Parathyroid adenoma (tissue), 2 donors: ENCODE data around the gene SLC13A5.

Source experiments
- H2AFZ ChIP-seq: fragments of 300-600 bp; sonication (generic); one replicate; pipeline ENCODE4 v1.7.0; 2017; ENCODE audit warnings: antibody characterized with exemption, mild to moderate bottlenecking
- H3K27ac ChIP-seq: fragments of 300-600 bp; sonication (generic); one replicate; pipeline ENCODE4 v1.7.0; 2017
- H3K27me3 ChIP-seq: fragments of 300-600 bp; sonication (generic); one replicate; pipeline ENCODE4 v1.7.0; 2017; ENCODE audit warnings: low read length; ENCODE audit not compliant: control insufficient read depth, insufficient read depth
- H3K36me3 ChIP-seq: fragments of 300-600 bp; sonication (generic); one replicate; pipeline ENCODE4 v1.7.0; 2017; ENCODE audit warnings: low read length; ENCODE audit not compliant: control insufficient read depth, insufficient read depth
- H3K4me1 ChIP-seq: fragments of 300-600 bp; sonication (generic); one replicate; pipeline ENCODE4 v1.7.0; 2017; ENCODE audit warnings: control low read depth
- H3K4me2 ChIP-seq: fragments of 300-600 bp; sonication (generic); one replicate; pipeline ENCODE4 v1.7.0; 2017; ENCODE audit warnings: low read length
- H3K4me3 ChIP-seq: fragments of 300-600 bp; sonication (generic); one replicate; pipeline ENCODE4 v1.7.0; 2017; ENCODE audit warnings: low read depth, low read length
- H3K79me2 ChIP-seq: fragments of 300-600 bp; sonication (generic); one replicate; pipeline ENCODE4 v1.7.0; 2017; ENCODE audit warnings: control low read depth
- H3K9ac ChIP-seq: fragments of 300-600 bp; sonication (generic); one replicate; pipeline ENCODE4 v1.7.0; 2017; ENCODE audit warnings: mild to moderate bottlenecking
- H3K9me3 ChIP-seq: fragments of 300-600 bp; sonication (generic); one replicate; pipeline ENCODE4 v1.7.0; 2017; ENCODE audit warnings: low read length; ENCODE audit not compliant: control insufficient read depth
- CTCF ChIP-seq: fragments of 300-600 bp; sonication (generic); IDR thresholded peaks from one replicate; pipeline ENCODE4 v1.7.0; 2017; ENCODE audit warnings: antibody characterized with exemption, mild to moderate bottlenecking
- donor health status: primary hyperparathyroidism.

SLC13A5 gene

GRCh38 chr17:6684460-6684783 lies 28.7 kb downstream of the SLC13A5 start:
- Histone ChIP-seq H2AFZ (no peak overlapping the region), H3K27me3 (no peaks in the 10 kb centered on the region), H3K9me3 (no peaks in the 10 kb centered on the region), H3K4me1 (no peaks in the 10 kb centered on the region), H3K27ac (no peak overlapping the region), H3K36me3 (no peaks in the 10 kb centered on the region), H3K9ac (no peak overlapping the region), H3K4me2 (no peak overlapping the region), H3K4me3 (no peak overlapping the region), H3K79me2 (no peaks in the 10 kb centered on the region)
- TF ChIP-seq CTCF = no peak

DNA sequence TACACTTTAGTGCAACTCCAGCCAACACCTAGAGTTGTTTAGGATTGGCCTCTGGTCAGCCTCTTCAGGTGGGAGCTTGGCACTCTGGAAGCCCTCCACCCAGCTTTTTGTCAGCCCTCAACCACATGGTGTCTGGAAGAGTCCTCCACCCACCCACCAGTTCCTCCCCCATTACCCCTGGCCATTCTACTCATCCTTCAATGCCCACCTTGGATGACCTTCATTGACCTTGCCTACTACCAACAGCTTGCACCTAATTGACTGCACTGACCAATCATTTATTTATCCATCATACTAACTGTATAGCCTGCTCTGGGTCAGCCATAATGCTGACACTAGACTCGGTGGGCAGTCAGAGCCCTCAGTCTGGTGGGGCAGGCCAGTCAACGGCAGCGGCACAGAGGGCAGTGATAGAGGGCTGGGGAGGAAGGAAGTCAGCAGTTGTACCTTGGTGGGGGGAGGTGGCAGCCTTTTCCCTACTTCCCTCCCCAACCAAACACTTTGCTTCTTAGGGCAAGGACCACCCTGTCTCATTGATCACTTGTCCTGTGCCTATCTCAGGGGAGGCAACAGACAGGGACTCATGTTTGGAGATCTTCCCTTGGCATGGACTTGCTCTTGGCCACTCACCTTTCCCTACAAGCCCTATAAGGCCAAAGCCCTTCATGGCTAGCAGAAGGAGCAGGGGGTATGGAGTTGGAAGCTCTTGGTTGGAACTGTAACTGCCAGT lies 29.3 kb downstream of the SLC13A5 start:
- no peak overlapping the region for H3K4me3 ChIP-seq
- no peaks in the 10 kb centered on the region for H3K79me2 ChIP-seq
- H3K27me3 ChIP-seq = no peaks in the 10 kb centered on the region
- H3K27ac ChIP-seq = no peak overlapping the region
- no peak overlapping the region for H2AFZ ChIP-seq
- TF ChIP-seq CTCF = no peak
- no peaks in the 10 kb centered on the region for H3K36me3 ChIP-seq
- H3K9me3 ChIP-seq = no peaks in the 10 kb centered on the region
- H3K4me2 ChIP-seq = no peak overlapping the region
- H3K4me1 ChIP-seq = no peaks in the 10 kb centered on the region
- no peak overlapping the region for H3K9ac ChIP-seq

- no peak overlapping the region for H3K4me3 ChIP-seq
- H3K36me3 ChIP-seq = no peaks in the 10 kb centered on the region
- no peak overlapping the region for H2AFZ ChIP-seq
- no peaks in the 10 kb centered on the region for H3K9me3 ChIP-seq
- no peaks in the 10 kb centered on the region for H3K27me3 ChIP-seq
- H3K4me1 ChIP-seq = no peaks in the 10 kb centered on the region
- H3K79me2 ChIP-seq = no peaks in the 10 kb centered on the region
- no peak overlapping the region for H3K4me2 ChIP-seq
- TF ChIP-seq CTCF = no peak
- H3K9ac ChIP-seq = no peak overlapping the region
- H3K27ac ChIP-seq = no peak overlapping the region
These were observed 30.0 kb downstream of the SLC13A5 start for GRCh38 chr17:6683081-6683684.

- H3K36me3 ChIP-seq = no peaks in the 10 kb centered on the region
- no peak overlapping the region for H3K4me3 ChIP-seq
- no peak overlapping the region for H3K27ac ChIP-seq
- no peaks in the 10 kb centered on the region for H3K9me3 ChIP-seq
- no peak overlapping the region for H3K4me2 ChIP-seq
- H3K9ac ChIP-seq = no peak overlapping the region
- no peaks in the 10 kb centered on the region for H3K79me2 ChIP-seq
- no peaks in the 10 kb centered on the region for H3K4me1 ChIP-seq
- TF ChIP-seq CTCF = no peak
- no peaks in the 10 kb centered on the region for H3K27me3 ChIP-seq
- no peak overlapping the region for H2AFZ ChIP-seq
These were observed 30.8 kb downstream of the SLC13A5 start for GRCh38 chr17:6682339-6682738.

DNA sequence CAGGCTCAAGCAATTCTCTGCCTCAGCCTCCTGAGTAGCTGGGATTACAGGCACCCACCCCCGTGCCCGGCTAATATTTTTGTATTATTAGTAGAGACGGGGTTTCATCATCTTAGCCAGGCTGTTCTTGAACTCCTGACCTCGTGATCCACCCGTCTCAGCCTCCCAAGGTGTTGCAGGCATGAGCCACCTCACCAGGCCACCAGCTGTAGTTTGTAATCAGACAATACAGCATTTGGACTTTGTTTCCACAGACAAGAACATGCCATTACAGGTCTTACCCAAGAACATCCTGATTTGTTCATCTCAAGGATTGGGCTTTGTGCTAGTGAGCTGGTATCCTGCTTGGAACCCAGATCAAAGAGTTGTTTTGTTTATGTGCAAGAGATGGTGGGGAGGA lies 31.5 kb downstream of the SLC13A5 start:
- no peaks in the 10 kb centered on the region for H3K4me1 ChIP-seq
- no peak overlapping the region for H3K4me3 ChIP-seq
- H2AFZ ChIP-seq = no peak overlapping the region
- H3K79me2 ChIP-seq = no peaks in the 10 kb centered on the region
- H3K27ac ChIP-seq = no peak overlapping the region
- no peaks in the 10 kb centered on the region for H3K36me3 ChIP-seq
- no peaks in the 10 kb centered on the region for H3K27me3 ChIP-seq
- H3K9me3 ChIP-seq = no peaks in the 10 kb centered on the region
- TF ChIP-seq CTCF = no peak
- H3K9ac ChIP-seq = no peak overlapping the region
- H3K4me2 ChIP-seq = no peak overlapping the region
